Stomach (tissue), 9 donors: ENCODE results near the gene MAPKAPK2. TPM values are rescaled to one million over a fixed set of nuclear protein-coding genes. Genes with fewer than 3 reads are reported as not detected.
A peak's percentile ranks its signal among the peaks of the same experiment; 100 is the strongest.

ENCODE experiments used
- DNase-seq, 2 donors: peaks; one replicate each; pipeline versions ENCODE4 v3.0.0 to v3.0.0-alpha.2; 2013 to 2019
- H3K27ac ChIP-seq, 5 donors: fragments of 200-600 bp in 4 of 5; sonication (generic) in 4 of 5; one replicate each; pipeline ENCODE4 v1.5.1; 2013 to 2019; ENCODE audit warnings: mild to moderate bottlenecking in 1 of 5, moderate library complexity in 1 of 5
- H3K27me3 ChIP-seq, 3 donors: fragments of 200-600 bp; sonication (generic); one replicate each; pipeline ENCODE4 v1.5.1; 2017 to 2019; ENCODE audit warnings: mixed run types in 1 of 3
- H3K36me3 ChIP-seq, 4 donors: fragments of 200-600 bp; sonication (generic); 1 replicate in 3 of 4; 2 replicates in 1 of 4; pipeline ENCODE4 v1.5.1; 2016 to 2019
- H3K4me1 ChIP-seq, 4 donors: fragments of 200-600 bp; sonication (generic); one replicate each; pipeline ENCODE4 v1.5.1; 2016 to 2019
- H3K4me3 ChIP-seq, 4 donors: fragments of 200-600 bp; sonication (generic) in 3 of 4; one replicate each; pipeline ENCODE4 v1.5.1; 2016 to 2019; ENCODE audit warnings: mild to moderate bottlenecking in 1 of 4
- H3K9me3 ChIP-seq, 4 donors: fragments of 200-600 bp; sonication (generic); one replicate each; pipeline ENCODE4 v1.5.1; 2016 to 2019
- EP300 ChIP-seq: sonication (generic); formaldehyde crosslinking; IDR thresholded peaks from one replicate; pipeline ENCODE4 v1.6.1; 2017; ENCODE audit warnings: antibody characterized with exemption
- POLR2A ChIP-seq, 4 donors: fragments of 450-650 bp; IDR thresholded peaks; one replicate each; pipeline ENCODE4 v1.6.1; 2016; ENCODE audit warnings: antibody characterized with exemption in 4 of 4, control low read depth in 2 of 4, mild to moderate bottlenecking in 1 of 4, moderate library complexity in 1 of 4
- POLR2AphosphoS5 ChIP-seq, 3 donors: sonication (generic); formaldehyde crosslinking; IDR thresholded peaks; one replicate each; pipeline ENCODE4 v1.6.1; 2016; ENCODE audit warnings: antibody characterized with exemption in 3 of 3
- WGBS, 5 donors: extraction: QIAGEN DNeasy Blood & Tissue Kit in 3 of 5; methylation state at CpG; one replicate each; pipeline versions ENCODE4 v1.1.5 to v1.1.7; 2013 to 2018; 5-methylcytosine and 5-hydroxymethylcytosine counted together
- intact Hi-C: fragments of 100-400 bp; cut with DNase I; formaldehyde crosslinking; loops from one replicate; pipeline ENCODE4 v1.15.1; 2023; ENCODE audit warnings: low total_unique reads
- polyA plus RNA-seq, 3 donors: library from polyadenylated mRNA; stranded (reverse); fragments of 200-250 nt; gene quantifications; one replicate each; pipeline ENCODE4 v1.2.3, GENCODE V29; 2013
- total RNA-seq, 5 donors: library from RNA; depleted of rRNA; stranded (reverse); fragments of >200 nt; gene quantifications; one replicate each; pipeline versions ENCODE4 v1.1.0 to v1.2.3, GENCODE V29; 2014 to 2016
- TF ChIP-seq, protein P1 (sequence below), 7 experiments: fragments of 450-650 bp in 4 of 7; fragments of 200-600 bp in 3 of 7; sonication (generic) in 3 of 7; IDR thresholded peaks; one replicate each; pipeline ENCODE4 v1.5.1; 2016 to 2019; ENCODE audit warnings: antibody characterized with exemption in 7 of 7, control low read depth in 2 of 7, mild to moderate bottlenecking in 1 of 7
- donor health status: healthy with polysubstance abuse.
- donor health status: Bipolar disorder and iron deficiency.
- donor health status: healthy.

The MAPKAPK2 gene
- total and polyA plus RNA-seq, 8 donors, result 22.6 to 78.0 (median 49.7) TPM

DNA sequence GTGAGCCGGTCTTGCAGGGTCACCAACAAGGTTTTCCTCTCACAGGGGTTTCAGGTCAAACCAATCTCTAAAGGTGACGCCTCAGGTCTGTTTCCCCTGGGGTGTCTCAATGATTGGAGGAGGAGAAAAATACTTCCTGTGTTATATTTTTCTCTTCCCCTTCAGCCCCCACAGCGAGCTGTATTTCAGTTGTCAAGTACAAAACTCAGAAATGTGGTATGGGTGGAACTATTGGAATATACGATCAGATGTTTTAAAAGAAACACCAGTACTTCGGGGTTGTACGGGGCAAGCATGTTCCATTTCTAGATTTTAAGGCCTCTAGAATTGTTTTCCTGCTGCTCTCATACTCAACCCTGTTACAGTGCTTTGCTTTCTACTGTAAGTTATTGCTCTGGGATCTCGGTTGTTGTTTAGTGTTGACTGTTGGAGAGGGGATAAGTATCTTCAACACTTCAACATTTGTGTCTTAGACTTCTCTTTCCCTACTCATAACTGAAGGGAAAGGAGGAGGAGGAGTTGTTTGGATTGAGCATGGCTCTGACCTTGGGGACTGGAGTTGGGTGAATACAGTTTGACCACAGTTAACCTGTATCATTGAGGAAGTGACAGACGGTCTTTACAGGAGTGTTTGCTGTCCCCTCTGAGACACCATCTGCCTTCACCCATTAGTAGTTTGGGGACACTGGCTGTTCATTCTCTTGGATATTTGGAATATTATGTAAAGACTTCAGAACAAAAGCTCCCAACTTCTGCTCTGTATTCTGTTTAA is 2.0 kb downstream of the MAPKAPK2 start:
- WGBS, 5 donors, result 3 to 6% (median 3%) methylated on average over 8 of the region's 8 CpGs
- TF ChIP-seq POLR2A (IDR thresholded peaks at IDR 0.05), result no peak
- TF ChIP-seq EP300, result no peak
- TF ChIP-seq POLR2AphosphoS5 (IDR thresholded peaks at IDR 0.05), result no peak
- TF ChIP-seq, protein P1, sequence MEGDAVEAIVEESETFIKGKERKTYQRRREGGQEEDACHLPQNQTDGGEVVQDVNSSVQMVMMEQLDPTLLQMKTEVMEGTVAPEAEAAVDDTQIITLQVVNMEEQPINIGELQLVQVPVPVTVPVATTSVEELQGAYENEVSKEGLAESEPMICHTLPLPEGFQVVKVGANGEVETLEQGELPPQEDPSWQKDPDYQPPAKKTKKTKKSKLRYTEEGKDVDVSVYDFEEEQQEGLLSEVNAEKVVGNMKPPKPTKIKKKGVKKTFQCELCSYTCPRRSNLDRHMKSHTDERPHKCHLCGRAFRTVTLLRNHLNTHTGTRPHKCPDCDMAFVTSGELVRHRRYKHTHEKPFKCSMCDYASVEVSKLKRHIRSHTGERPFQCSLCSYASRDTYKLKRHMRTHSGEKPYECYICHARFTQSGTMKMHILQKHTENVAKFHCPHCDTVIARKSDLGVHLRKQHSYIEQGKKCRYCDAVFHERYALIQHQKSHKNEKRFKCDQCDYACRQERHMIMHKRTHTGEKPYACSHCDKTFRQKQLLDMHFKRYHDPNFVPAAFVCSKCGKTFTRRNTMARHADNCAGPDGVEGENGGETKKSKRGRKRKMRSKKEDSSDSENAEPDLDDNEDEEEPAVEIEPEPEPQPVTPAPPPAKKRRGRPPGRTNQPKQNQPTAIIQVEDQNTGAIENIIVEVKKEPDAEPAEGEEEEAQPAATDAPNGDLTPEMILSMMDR (IDR thresholded peaks at IDR 0.05), result no peak
- Histone ChIP-seq H3K27ac (peak overlapping the region; percentile 84 to 100 (median 98)), H3K36me3 (no peaks in the 10 kb centered on the region), H3K4me3 (peak overlapping the region; percentile 69 to 92 (median 82)), H3K4me1 (peaks cover 51 to 66% (median 62%) of the 10 kb centered on the region in 4 donors), H3K27me3 (no peaks in the 10 kb centered on the region), H3K9me3 (no peaks in the 10 kb centered on the region)
- intact Hi-C loops, result no loop called here
- no peak for DNase-seq

DNA sequence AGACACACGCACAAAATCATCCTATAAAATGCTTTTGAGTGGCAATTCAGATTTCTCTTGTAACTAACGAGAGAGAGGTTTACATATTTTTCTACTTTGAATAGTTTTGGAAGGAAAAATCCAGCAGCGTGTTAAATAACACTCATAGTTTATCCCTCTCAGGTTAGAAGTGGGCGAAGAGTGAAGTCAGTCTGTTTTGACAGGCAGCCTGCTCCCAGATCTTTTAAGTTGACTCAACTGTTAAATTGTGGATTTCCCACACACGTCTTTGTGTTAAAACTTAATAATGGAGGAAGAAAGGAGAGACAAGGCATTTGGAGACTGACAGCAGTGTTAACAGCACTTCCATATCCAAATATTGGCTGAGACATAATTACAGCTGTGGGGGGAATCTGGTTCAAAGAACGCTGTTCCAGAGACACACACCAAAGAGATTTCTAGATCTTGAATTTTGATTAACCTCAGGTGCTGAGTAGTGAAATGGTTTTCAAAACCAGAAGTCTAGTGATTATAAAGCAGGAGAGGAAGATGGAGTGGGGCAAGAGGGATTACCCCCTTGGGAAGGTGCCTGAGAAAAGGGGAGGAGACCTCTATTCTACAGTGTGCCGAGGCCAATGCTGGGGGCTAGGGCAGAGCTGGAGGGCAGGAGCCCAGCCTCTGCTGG is 2.7 kb downstream of the MAPKAPK2 start:
- H3K4me3 ChIP-seq, result peak overlapping the region in 3 of 4 donors; percentile 69 to 92 (median 75)
- WGBS, 5 donors, result 41 to 56% (median 55%) methylated on average over 7 of the region's 7 CpGs
- H3K27ac ChIP-seq, result peak overlapping the region; percentile 62 to 100 (median 98)
- H3K27me3 ChIP-seq, result no peaks in the 10 kb centered on the region
- TF ChIP-seq POLR2A (IDR thresholded peaks at IDR 0.05), result no peak
- TF ChIP-seq EP300, result no peak
- TF ChIP-seq POLR2AphosphoS5 (IDR thresholded peaks at IDR 0.05), result no peak
- TF ChIP-seq, protein P1 (IDR thresholded peaks at IDR 0.05), result no peak
- no peak for DNase-seq
- no peaks in the 10 kb centered on the region for H3K36me3 ChIP-seq
- peaks cover 59 to 71% (median 69%) of the 10 kb centered on the region in 4 donors for H3K4me1 ChIP-seq
- H3K9me3 ChIP-seq, result no peaks in the 10 kb centered on the region
- intact Hi-C loops, result no loop called here

DNA sequence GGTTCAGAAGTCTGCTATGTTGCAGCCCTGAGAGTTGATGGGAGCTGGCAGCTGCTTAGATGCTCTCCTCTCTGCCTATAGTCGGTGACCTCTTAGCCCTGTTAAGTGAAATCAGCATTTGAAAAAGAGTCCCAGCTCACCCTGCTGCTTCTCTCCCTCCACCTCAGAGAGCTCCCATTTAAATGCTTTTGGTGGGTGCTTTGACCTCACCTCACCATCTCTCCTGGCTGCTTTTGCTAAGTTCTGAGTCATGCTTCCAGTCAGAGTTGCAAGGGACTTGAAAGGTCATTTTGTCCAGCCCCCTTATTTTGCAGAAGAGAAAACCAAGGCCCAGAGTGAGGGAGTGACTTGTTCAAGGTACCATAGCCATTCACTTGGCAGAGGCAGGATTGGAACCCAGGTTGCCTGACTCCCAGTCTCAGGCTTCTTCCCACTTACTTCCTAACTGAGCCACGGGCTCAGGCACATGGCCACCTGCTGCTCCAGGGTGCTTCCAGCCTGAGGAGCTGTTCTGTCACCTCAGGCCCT is 3.3 kb downstream of the MAPKAPK2 start:
- Histone ChIP-seq H3K4me3 (peak overlapping the region in 2 of 4 donors; percentile 69 to 75), H3K36me3 (peaks cover 0 to 2% (median 0%) of the 10 kb centered on the region in 4 donors), H3K9me3 (no peaks in the 10 kb centered on the region), H3K27ac (peak overlapping the region; percentile 62 to 100 (median 98)), H3K27me3 (no peaks in the 10 kb centered on the region), H3K4me1 (peaks cover 65 to 76% (median 75%) of the 10 kb centered on the region in 4 donors)
- intact Hi-C loops, result no loop called here
- no peak for TF ChIP-seq EP300
- peak in 1 of 3 donors; percentile 65 for TF ChIP-seq POLR2AphosphoS5 (IDR thresholded peaks at IDR 0.05)
- WGBS, 5 donors, result 44 to 66% (median 44%) methylated on average over 2 of the region's 2 CpGs
- DNase-seq, result no peak

DNA sequence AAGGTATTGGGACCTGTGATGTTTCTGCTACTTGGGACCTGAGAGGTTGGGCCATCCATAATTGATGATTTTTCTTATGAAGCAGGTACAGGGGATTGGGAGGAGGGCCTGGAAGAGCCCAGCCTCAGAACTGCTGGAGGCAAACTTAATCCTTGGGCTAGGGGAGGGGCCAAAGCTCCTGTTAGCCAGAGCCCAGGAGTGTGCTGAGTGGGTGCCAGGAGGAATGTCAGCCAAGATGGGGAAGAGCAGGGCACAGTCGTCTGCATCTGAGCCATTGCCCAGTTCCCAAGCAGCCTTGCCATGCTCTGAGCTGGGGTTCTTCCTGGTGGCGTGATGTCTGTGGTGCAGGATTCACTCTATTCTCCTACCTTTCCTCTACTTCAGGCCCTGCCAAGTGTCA is 5.8 kb downstream of the MAPKAPK2 start:
- WGBS, 5 donors, result 51 to 68% (median 54%) methylated on average over 2 of the region's 2 CpGs
- Histone ChIP-seq H3K27me3 (no peaks in the 10 kb centered on the region), H3K4me3 (no peak overlapping the region), H3K36me3 (peaks cover 0 to 9% (median 0%) of the 10 kb centered on the region in 4 donors), H3K9me3 (no peaks in the 10 kb centered on the region), H3K4me1 (peaks cover 83 to 91% (median 88%) of the 10 kb centered on the region in 4 donors), H3K27ac (peak overlapping the region; percentile 16 to 100 (median 97))
- intact Hi-C loops, result no loop called here
- peak in 1 of 2 donors; percentile 71 for DNase-seq
- TF ChIP-seq POLR2A (IDR thresholded peaks at IDR 0.05), result no peak
- TF ChIP-seq POLR2AphosphoS5 (IDR thresholded peaks at IDR 0.05), result no peak
- TF ChIP-seq, protein P1 (IDR thresholded peaks at IDR 0.05), result no peak
- no peak for TF ChIP-seq EP300
